ENCODE data around the gene C10orf53. TPM values are rescaled to one million over a fixed set of nuclear protein-coding genes. Genes with fewer than 3 reads are reported as not detected.

The C10orf53 gene
- total and polyA plus RNA-seq, 10 of the 15 experiments (the other 5 are each of a cell fraction or from before 2014, with no cell fraction given), result not detected

DNA sequence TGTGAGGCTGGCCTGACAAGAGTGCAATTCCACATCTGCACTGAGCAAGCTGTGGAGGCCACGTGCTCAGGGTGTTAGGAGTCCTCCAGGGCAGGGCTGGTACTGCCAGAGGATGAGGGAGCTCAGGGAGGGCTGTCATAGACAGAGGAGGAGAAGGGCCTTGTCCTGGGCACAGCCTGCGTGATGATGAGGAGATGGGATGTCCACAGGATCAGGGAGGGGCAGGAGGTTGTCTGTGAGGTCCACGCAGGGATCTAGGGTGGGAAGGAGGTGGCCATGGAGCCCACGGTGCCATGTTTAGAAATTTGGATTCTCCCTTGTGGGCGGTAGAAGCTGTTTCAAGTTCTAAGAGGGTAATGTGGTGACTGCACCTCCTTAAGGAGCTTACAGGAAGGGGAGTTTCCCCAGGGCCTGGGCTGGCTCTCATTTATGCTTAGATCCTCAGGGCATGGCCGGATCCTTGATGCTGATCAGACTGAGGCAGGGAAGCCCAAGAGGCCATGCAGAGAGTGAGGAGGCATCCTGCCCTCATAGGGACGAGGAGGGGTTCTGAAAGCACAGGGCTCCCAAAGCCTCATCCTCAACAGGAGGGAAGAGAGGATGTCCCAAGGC is 35.3 kb upstream of the C10orf53 start (continued):
- TF ChIP-seq, protein P1, sequence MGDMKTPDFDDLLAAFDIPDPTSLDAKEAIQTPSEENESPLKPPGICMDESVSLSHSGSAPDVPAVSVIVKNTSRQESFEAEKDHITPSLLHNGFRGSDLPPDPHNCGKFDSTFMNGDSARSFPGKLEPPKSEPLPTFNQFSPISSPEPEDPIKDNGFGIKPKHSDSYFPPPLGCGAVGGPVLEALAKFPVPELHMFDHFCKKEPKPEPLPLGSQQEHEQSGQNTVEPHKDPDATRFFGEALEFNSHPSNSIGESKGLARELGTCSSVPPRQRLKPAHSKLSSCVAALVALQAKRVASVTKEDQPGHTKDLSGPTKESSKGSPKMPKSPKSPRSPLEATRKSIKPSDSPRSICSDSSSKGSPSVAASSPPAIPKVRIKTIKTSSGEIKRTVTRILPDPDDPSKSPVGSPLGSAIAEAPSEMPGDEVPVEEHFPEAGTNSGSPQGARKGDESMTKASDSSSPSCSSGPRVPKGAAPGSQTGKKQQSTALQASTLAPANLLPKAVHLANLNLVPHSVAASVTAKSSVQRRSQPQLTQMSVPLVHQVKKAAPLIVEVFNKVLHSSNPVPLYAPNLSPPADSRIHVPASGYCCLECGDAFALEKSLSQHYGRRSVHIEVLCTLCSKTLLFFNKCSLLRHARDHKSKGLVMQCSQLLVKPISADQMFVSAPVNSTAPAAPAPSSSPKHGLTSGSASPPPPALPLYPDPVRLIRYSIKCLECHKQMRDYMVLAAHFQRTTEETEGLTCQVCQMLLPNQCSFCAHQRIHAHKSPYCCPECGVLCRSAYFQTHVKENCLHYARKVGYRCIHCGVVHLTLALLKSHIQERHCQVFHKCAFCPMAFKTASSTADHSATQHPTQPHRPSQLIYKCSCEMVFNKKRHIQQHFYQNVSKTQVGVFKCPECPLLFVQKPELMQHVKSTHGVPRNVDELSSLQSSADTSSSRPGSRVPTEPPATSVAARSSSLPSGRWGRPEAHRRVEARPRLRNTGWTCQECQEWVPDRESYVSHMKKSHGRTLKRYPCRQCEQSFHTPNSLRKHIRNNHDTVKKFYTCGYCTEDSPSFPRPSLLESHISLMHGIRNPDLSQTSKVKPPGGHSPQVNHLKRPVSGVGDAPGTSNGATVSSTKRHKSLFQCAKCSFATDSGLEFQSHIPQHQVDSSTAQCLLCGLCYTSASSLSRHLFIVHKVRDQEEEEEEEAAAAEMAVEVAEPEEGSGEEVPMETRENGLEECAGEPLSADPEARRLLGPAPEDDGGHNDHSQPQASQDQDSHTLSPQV (IDR thresholded peaks at IDR 0.05), result no peak
- TF ChIP-seq NRF1 (conservative IDR thresholded peaks at IDR 0.05; ENCODE audit: low read depth, low read length), result no peak
- TF ChIP-seq, protein P2, sequence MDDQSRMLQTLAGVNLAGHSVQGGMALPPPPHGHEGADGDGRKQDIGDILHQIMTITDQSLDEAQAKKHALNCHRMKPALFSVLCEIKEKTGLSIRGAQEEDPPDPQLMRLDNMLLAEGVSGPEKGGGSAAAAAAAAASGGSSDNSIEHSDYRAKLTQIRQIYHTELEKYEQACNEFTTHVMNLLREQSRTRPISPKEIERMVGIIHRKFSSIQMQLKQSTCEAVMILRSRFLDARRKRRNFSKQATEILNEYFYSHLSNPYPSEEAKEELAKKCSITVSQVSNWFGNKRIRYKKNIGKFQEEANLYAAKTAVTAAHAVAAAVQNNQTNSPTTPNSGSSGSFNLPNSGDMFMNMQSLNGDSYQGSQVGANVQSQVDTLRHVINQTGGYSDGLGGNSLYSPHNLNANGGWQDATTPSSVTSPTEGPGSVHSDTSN (IDR thresholded peaks at IDR 0.05; ENCODE audit: insufficient replicate concordance, low read depth, low read length), result no peak
- TF ChIP-seq HDAC2 (IDR thresholded peaks at IDR 0.05), result no peak
- TF ChIP-seq WRNIP1 (IDR thresholded peaks at IDR 0.05; ENCODE audit: borderline replicate concordance, low read depth, low read length), result no peak
- TF ChIP-seq POU2F2 (IDR thresholded peaks at IDR 0.05; ENCODE audit: borderline replicate concordance, low read depth, low read length), result no peak
- TF ChIP-seq SIN3A (IDR thresholded peaks at IDR 0.05; ENCODE audit: low read depth, low read length), result no peak
- TF ChIP-seq RELA (IDR thresholded peaks at IDR 0.05; ENCODE audit: borderline replicate concordance, partially characterized antibody), result no peak
- no peak for TF ChIP-seq NFXL1 (IDR thresholded peaks at IDR 0.05; ENCODE audit: borderline replicate concordance)
- no peak for TF ChIP-seq YBX1 (IDR thresholded peaks at IDR 0.05)

Data from GM12878 (cell line).